Vagina (tissue), 2 donors: ENCODE results near the gene GIGYF2. TPM values are rescaled to one million over a fixed set of nuclear protein-coding genes. Genes with fewer than 3 reads are reported as not detected.
"Not testable (repeated sequence)": the region's sequence is repeated elsewhere in the genome, so short reads cannot be mapped to it uniquely, and the experiment has no call there.

Experiments used
- DNase-seq, 2 donors: peaks; one replicate each; pipeline ENCODE4 v3.0.0-alpha.2; 2017; ENCODE audit errors: extremely low spot score in 2 of 2
- H3K27ac ChIP-seq: fragments of 200-600 bp; sonication (generic); one replicate; pipeline ENCODE4 v1.5.1; 2019
- H3K27me3 ChIP-seq: fragments of 200-600 bp; sonication (generic); one replicate; pipeline ENCODE4 v1.5.1; 2019
- H3K36me3 ChIP-seq, 2 donors: fragments of 200-600 bp; sonication (generic); one replicate each; pipeline ENCODE4 v1.5.1; 2017 to 2019
- H3K4me1 ChIP-seq: fragments of 200-600 bp; sonication (generic); one replicate; pipeline ENCODE4 v1.5.1; 2019
- H3K4me3 ChIP-seq, 2 donors: fragments of 200-600 bp; sonication (generic); 1 replicate in 1 of 2; 2 replicates in 1 of 2; pipeline ENCODE4 v1.5.1; 2016 to 2019
- H3K9me3 ChIP-seq: fragments of 200-600 bp; sonication (generic); one replicate; pipeline ENCODE4 v1.5.1; 2019
- CTCF ChIP-seq, 3 experiments: fragments of 450-650 bp in 2 of 3; fragments of 200-600 bp in 1 of 3; sonication (generic) in 1 of 3; IDR thresholded peaks; one replicate each; pipeline ENCODE4 v1.5.1; 2017 to 2019; ENCODE audit warnings: antibody characterized with exemption in 3 of 3, mild to moderate bottlenecking in 2 of 3, moderate library complexity in 2 of 3
- POLR2A ChIP-seq, 2 donors: fragments of 450-650 bp; IDR thresholded peaks; one replicate each; pipeline ENCODE4 v1.6.1; 2017; ENCODE audit warnings: antibody characterized with exemption in 2 of 2, mild to moderate bottlenecking in 2 of 2, moderate library complexity in 2 of 2
- POLR2AphosphoS5 ChIP-seq, 2 donors: sonication (generic); formaldehyde crosslinking; IDR thresholded peaks; one replicate each; pipeline ENCODE4 v1.9.0; 2017; ENCODE audit warnings: antibody characterized with exemption in 2 of 2, mild to moderate bottlenecking in 2 of 2, low read depth in 1 of 2; ENCODE audit not compliant: insufficient read depth in 1 of 2
- intact Hi-C: fragments of 100-400 bp; cut with DNase I; formaldehyde crosslinking; loops from one replicate; pipeline ENCODE4 v1.15.1; 2023
- total RNA-seq: library from RNA; depleted of rRNA; stranded (reverse); fragments of >200 nt; gene quantifications from one replicate; pipeline ENCODE4 v1.2.3, GENCODE V29; 2016

GIGYF2 gene
- total RNA-seq, 1 donor from 2014 or later, result 69.0 TPM

GRCh38 chr2:232900811-232901735 is 203.9 kb downstream of the GIGYF2 start:
- DNase-seq, result no peak
- H3K36me3 ChIP-seq, result no peaks in the 10 kb centered on the region
- intact Hi-C loops, result no loop called here
- no peaks in the 10 kb centered on the region for H3K9me3 ChIP-seq
- H3K4me3 ChIP-seq, result no peak overlapping the region
- no peaks in the 10 kb centered on the region for H3K27me3 ChIP-seq
- no peak overlapping the region for H3K27ac ChIP-seq
- TF ChIP-seq CTCF (IDR thresholded peaks at IDR 0.05) (no peak), POLR2A (IDR thresholded peaks at IDR 0.05) (no peak), POLR2AphosphoS5 (IDR thresholded peaks at IDR 0.05; ENCODE audit: insufficient read depth in 1 of 2, low read depth in 1 of 2) (no peak)
- no peaks in the 10 kb centered on the region for H3K4me1 ChIP-seq

GRCh38 chr2:232901736-232902578 is 204.8 kb downstream of the GIGYF2 start:
- TF ChIP-seq POLR2AphosphoS5 (IDR thresholded peaks at IDR 0.05; ENCODE audit: insufficient read depth in 1 of 2, low read depth in 1 of 2) (no peak), CTCF (IDR thresholded peaks at IDR 0.05) (no peak), POLR2A (IDR thresholded peaks at IDR 0.05) (no peak)
- Histone ChIP-seq H3K9me3 (no peaks in the 10 kb centered on the region), H3K4me1 (no peaks in the 10 kb centered on the region), H3K4me3 (no peak overlapping the region), H3K27me3 (no peaks in the 10 kb centered on the region), H3K36me3 (no peaks in the 10 kb centered on the region), H3K27ac (no peak overlapping the region)
- DNase-seq, result peak in 1 of 2 donors; percentile 71
- intact Hi-C loops, result no loop called here

GRCh38 chr2:232903989-232904388 is 206.9 kb downstream of the GIGYF2 start:
- no peaks in the 10 kb centered on the region for H3K9me3 ChIP-seq
- H3K4me3 ChIP-seq, result no peak overlapping the region
- no peak for TF ChIP-seq POLR2AphosphoS5 (IDR thresholded peaks at IDR 0.05; ENCODE audit: insufficient read depth in 1 of 2, low read depth in 1 of 2)
- no peak for TF ChIP-seq CTCF (IDR thresholded peaks at IDR 0.05)
- no peak for TF ChIP-seq POLR2A (IDR thresholded peaks at IDR 0.05)
- H3K27me3 ChIP-seq, result no peaks in the 10 kb centered on the region
- no peaks in the 10 kb centered on the region for H3K36me3 ChIP-seq
- intact Hi-C loops, result no loop called here
- no peak overlapping the region for H3K27ac ChIP-seq
- H3K4me1 ChIP-seq, result no peaks in the 10 kb centered on the region
- no peak for DNase-seq

- H3K27ac ChIP-seq, H3K4me3 ChIP-seq, H3K36me3 ChIP-seq, H3K9me3 ChIP-seq, intact Hi-C loops, H3K27me3 ChIP-seq, H3K4me1 ChIP-seq, DNase-seq: not testable (repeated sequence)
Measured at GRCh38 chr2:232906867-232907717, 210.0 kb downstream of the GIGYF2 start.

GRCh38 chr2:232907718-232908085 is 210.6 kb downstream of the GIGYF2 start:
- intact Hi-C loops, H3K27ac ChIP-seq, H3K9me3 ChIP-seq, H3K4me1 ChIP-seq, H3K4me3 ChIP-seq, H3K36me3 ChIP-seq, H3K27me3 ChIP-seq, DNase-seq: not testable (repeated sequence)
